CD4-positive, alpha-beta T cell treated with Interleukin-17A for 4 hours (primary cell): Measurements from ENCODE around the gene SH3PXD2A.

ENCODE experiments used
- DNase-seq: peaks from one replicate; pipeline ENCODE4 v3.0.0-alpha.2; 2020; ENCODE audit warnings: mixed read lengths

The SH3PXD2A gene

DNA sequence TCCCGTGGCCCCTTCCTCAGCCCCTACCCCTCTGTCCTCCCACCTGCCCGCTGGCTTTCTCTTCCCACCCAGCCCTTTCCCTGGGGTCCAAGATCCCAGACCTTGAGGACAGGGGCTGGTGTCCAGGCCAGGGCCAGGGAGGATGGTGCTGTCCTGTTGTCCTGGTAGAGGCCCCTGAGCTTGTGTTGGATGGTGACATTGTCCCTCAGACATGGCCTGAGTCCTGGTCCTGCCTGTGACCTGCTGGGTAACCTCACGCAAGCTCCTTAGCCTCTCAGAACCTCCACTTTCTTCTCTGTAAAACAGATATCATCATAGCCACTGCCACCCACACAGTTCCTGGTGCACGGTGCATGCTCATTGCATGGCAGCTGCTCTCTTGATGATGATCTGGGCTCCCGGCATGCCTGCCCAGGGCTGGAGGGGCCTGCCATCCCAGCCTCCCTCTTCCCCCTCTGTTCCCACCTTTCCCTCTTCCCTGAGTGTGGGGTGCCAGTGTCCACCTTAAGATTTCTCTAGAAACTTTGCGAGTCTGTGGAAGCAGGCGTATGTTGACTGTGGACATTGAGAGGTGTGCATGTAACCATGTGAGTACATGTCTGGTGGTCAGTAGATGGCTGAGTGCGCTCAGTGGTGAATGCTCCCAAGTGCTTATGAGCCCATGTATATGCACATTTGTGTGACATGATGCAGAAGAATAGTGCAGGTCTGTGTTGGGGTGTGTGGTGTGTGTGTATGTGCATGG, 301.5 kb downstream of the SH3PXD2A start:
- no peak for DNase-seq

DNA sequence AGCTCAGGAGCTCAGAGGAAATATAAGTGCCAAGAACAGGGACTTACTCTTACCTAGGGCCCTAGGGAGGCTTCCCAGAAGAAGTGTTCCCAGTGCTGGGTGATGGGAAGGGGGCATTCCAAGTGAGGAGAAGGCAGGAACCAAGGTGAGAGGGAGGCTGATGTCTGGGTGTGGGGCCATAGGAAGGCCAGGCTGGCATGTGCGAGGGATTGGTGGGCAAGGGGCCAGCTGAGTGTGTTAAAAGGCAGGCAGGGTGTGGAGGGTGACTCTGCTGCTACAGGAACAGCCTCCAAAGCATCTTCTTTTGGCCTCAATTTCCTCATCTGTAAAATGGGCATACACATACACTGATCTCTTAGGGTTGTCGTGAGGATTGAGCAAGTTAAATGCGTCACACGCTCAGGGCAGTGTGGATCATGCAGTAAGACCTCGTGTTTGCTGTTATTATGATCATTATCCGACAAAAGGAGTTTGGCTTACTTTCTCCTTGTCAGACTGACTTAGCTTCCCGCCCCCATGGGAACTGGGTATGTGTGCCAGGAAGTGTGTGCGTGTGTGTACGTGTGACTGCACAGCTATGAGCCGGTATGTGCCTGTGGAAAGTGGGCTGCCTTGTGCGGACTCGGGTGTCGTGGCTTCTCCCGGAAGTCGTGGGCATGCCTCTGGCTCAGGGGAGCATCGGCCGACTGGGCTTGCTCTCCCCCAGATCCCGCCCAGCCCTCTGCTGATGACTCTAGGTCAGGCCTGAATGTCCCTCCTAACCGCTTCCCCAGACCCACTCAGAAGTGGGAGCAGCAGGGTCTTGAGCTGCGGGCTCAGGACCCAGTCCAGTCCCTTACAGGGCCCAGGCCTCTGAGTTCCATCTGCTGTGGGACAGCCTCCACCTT, 302.3 kb downstream of the SH3PXD2A start:
- DNase-seq, result no peak

DNA sequence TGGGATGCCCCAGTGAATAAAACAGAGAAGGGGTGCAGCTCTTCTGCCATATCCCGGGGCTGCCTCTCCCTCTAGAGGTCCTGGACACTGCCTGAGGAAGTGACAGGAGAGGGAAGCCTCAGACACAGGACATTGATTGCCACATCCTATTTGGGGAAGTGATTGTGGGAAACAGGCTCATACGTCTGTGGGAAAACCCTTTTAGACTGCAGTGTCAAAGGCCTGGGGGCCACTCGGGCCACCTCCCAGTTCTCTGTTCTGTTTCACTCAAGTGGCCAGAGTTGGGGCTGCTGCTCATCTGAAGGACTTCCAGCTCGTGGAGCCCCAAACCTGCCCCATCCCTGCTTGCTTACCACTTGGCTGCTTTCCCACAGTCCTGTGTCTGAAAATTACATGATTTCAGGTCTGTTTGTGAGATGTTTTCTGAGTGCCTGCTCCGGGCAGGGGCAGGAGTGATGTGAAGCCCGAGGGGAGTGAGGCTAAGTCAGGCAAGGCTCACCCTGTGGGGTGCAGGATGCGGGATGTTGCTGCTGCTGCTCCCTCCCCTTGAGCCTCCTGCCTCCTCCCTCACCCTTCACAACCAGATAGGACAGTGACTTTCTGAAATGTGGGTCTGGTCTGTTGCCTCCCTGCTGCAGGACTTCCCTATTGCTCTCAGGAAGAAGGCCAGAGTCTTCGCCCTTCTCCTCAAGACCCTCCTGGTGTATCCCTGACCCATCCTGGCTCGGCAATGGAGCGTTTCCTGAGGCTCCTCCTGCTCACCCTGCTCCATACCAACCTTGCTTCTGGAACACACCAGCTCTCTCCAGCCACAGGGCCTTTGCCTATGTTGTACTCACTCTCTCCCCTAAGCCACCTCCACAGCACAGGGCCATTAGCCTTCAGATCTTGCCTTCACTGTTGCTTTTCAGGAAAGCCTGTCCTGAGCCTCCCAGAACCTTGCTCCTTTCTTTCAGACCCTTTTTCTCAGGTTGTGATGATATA, 303.5 kb downstream of the SH3PXD2A start:
- DNase-seq, result no peak

DNA sequence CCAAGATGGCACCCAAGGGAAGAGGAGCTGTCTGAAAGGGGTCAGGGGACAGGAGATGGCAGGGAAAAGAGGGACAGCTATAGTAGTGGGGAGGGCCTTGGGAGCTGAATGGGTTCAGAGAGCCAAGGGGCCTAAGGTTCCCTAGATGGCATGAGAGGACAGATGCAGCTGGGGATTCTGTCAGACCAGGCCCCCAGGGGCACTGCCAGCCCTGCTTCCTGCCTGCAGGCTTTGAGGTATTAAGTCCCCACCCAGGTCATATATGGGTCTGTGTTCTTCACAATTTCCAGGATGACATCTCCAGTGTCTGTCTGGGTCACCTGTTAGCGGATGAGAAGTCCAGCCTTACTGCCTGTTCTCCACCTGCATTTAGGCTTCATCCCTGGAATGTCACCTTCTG, 305.1 kb downstream of the SH3PXD2A start:
- DNase-seq, result no peak

DNA sequence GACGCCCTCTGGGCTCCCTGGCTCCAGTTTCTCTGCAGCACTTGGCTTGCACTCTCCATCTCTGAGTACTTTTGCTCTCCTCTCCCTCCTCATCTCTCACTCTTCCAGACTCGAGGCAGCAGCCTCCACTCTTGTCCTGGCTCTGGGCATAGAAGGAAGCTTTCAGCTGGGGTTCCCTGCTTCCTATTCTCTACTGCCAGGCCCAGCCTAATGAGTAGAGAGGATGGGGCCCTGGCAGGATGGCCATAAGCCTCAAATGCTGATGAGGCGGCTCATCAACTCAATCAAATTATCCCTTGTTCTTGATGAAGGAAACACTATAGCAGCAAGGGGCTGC, 306.1 kb downstream of the SH3PXD2A start:
- DNase-seq, result no peak

DNA sequence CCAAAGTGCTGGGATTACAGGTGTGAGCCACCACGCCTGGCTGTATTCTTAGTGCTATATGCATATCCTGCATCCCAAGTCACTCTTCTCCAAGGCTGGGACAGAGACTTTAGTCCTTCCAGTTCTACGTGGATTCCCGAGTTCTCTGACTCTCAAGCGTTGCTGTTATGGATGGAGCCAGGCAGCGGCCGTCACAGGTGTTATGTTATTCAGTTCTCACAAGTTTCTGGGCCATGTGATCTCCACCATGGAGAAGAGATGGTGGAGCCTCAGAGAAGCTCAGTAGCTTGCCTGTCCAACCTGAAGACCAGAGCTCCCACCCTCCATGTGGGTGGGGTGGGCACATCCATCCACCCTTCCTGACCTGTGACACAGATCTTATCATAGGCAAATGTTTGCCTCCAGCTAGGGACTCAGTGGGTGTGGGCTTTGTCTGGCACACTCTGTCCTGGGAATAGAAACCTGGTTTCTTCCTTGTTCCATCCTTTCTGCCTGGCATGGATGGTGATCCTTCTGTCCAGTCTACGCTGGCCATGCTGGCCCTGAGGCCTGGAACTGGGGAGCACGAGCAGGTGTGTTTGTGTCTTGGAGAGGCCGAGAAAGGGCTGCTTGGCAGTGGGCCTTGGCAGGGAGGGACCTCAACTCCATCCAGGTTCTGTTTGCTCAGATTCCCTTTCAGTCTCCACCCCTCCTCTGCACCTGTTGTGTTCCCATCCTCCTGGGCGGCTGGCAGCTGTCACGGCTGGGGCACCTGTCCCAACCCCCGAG, 306.6 kb downstream of the SH3PXD2A start:
- DNase-seq, result no peak

DNA sequence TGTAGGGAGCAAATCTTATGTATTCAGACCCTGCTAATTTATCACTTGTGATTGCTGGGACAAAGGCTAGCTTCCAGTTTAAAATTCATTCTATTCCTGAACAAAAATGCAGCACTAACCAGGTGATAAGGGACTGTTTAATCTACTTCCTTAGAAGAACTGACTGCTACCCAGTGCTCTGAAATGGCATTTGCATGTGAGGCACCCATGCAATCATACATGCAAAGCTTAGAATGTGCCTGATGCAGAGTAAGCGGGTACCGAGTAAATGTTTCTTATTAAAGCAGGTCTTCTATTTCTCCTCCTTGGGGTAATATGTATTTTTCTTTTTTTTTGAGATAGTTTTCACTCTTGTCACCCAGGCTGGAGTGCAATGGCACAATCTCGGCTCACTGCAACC, 307.4 kb downstream of the SH3PXD2A start:
- no peak for DNase-seq

DNA sequence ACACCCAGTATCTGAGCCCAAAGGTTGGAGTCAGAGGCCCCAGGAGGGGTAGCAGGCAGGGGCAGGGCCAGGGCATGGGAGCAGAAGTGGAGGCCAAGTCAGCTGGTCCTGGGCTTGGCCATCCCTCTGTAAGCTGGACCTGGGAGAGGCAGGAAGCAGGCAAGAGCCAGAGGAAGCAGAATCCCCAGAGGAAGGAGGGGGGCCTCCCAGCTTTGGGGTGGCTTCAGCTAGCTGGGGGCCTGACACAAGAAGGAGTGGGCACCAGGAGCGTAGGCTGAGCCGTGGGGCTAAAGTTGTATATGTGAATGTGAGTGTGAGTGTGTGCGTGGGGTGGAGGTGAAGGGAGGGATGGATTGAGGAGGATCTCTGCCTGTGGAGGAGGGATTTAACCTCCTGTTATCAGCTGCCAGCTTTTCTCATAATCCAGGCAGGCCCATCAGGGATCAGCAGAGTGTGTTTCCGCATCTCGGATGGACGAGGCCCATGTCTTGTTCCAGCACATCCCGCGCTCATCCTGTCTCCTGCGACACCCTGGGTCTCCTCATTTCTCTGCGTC, 307.9 kb downstream of the SH3PXD2A start:
- no peak for DNase-seq

DNA sequence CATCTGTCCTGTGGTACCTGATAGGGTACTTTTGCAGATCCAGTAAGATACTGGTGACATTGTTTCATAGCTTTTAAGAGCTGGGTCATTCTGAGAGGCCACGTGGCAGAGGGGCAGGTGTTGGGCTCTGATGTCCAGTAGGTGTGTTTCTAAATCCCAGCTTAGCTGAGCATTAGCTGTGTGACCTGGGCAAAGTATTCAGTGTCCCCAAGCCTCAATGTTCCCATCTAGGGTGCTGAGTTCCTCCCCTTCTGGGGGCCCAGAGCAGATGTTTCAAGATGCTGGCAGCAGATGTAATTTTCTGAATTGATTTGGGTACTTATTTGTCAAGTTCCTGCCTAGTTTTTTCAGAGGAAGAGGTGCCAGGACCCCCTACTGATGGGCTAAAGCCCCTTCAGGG, 309.0 kb downstream of the SH3PXD2A start:
- DNase-seq, result no peak

DNA sequence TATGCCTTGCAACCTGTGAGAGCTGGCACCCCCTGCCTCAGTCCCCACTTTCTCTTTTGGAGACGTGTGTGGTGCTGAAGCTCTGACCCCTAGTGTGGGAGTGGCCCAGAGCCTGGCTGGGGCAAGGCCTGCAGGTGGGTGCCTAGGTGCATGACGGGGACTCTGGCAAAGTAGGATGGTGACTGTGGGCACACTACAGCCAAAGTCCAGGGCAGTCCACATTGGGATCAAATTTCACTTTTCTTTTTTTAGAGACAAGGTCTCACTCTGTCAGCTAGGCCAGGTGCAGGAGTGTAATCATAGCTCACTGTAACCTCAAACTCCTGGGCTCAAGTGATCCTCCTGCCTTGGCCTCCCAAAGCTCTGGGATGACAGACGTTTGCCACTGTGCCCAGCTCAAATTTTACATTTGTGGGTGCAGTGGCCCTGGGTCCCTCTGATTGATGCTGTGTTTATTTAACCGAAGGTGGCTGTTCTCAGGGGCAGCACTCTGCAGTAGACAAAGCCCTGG, 309.6 kb downstream of the SH3PXD2A start:
- no peak for DNase-seq

DNA sequence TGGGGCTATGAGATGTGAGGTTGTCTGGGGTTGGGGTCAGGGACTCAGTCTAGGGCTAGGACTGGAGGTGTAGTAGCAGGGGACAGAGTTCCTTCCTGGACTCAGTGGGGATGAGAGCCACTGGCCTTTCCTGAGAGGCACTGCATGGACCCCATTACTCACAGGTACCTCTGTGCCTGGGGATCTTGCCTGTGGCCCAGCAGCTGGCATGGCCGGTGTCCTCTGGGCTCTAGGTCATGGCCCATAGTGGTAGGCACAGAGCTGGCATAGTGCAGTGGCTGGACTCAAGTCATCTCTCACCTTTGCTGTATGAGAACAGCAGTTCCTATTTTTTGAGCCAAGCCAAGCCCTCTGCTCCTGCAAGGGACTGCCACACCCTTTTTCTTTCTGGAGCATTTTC, 310.0 kb downstream of the SH3PXD2A start:
- no peak for DNase-seq

DNA sequence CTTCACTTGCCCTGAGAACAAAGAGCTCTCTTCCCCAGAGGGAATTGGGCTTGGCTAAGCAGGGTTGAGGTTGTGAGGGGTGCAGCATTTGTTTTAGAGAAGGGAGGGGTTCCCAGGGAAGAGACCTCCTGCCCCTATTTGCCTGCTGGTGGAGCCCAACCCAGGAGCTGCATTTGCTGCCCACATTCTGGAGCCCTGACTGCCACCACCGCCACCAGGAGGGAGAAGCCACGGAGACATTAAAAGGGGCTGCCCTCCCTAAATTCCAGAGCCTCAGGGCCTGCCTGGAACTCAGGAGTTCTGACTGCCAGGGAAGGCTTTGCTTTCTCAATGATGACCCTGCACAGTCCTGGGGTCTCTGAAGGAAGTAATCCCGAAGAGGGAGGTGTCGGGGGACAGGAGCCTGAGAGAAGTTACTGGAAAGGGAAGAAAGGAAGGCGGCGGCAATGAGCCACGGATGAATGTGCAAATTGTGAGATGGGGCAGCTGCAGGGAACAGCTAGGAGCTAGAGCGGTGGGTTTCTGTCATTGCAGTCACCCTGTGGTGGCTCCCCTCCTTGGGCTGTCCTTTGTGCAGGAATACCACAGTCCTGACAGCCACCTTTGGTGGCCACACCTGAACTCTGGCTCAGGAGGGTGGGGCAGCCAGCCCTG, 310.6 kb downstream of the SH3PXD2A start:
- no peak for DNase-seq
